H1 (cell line): ENCODE measurements around the gene CERKL.

Source experiments
- CHD2 ChIP-seq: IDR thresholded peaks from 2 replicates; pipeline ENCODE4 v1.6.1; 2012; ENCODE audit warnings: low read length, improper control_type of control experiment
- CTCF ChIP-seq, 3 experiments: IDR thresholded peaks; 1 replicate in 2 of 3; 2 replicates in 1 of 3; pipeline versions ENCODE4 v1.5.1 to v1.6.1; 2011; ENCODE audit warnings: low read length in 3 of 3, mild to moderate bottlenecking in 3 of 3, inconsistent platforms in 2 of 3, low read depth in 1 of 3, moderate library complexity in 1 of 3; ENCODE audit not compliant: insufficient read depth in 1 of 3; ENCODE audit errors: control extremely low read depth in 1 of 3
- GABPA ChIP-seq: IDR thresholded peaks from 2 replicates; pipeline ENCODE4 v1.6.1; 2011; ENCODE audit warnings: mild to moderate bottlenecking, low read length, moderate library complexity, borderline replicate concordance; ENCODE audit not compliant: insufficient read depth
- JUND ChIP-seq: IDR thresholded peaks from 2 replicates; pipeline ENCODE4 v1.6.1; 2011; ENCODE audit warnings: mild to moderate bottlenecking, improper control_type of control experiment, low read length
- NRF1 ChIP-seq: IDR thresholded peaks from 2 replicates; pipeline ENCODE4 v1.6.1; 2011; ENCODE audit warnings: mild to moderate bottlenecking, low read depth, low read length, improper control_type of control experiment
- POLR2A ChIP-seq, 2 experiments: IDR thresholded peaks; 1 replicate in 1 of 2; 2 replicates in 1 of 2; pipeline ENCODE4 v1.6.1; 2011; ENCODE audit warnings: low read depth in 2 of 2, low read length in 2 of 2, mild to moderate bottlenecking in 2 of 2; ENCODE audit errors: control extremely low read depth in 1 of 2
- RAD21 ChIP-seq, 2 experiments: IDR thresholded peaks in 1 of 2; conservative IDR thresholded peaks in 1 of 2; 2 replicates each; pipeline ENCODE4 v1.6.1; 2011; ENCODE audit warnings: low read depth in 2 of 2, low read length in 2 of 2, improper control_type of control experiment in 1 of 2, inconsistent platforms in 1 of 2, mild to moderate bottlenecking in 1 of 2, moderate library complexity in 1 of 2
- RBBP5 ChIP-seq: IDR thresholded peaks from 2 replicates; pipeline ENCODE4 v1.7.1; 2012; ENCODE audit warnings: low read depth, mild to moderate bottlenecking, inconsistent platforms, low read length, moderate library complexity, borderline replicate concordance
- SP1 ChIP-seq: IDR thresholded peaks from 2 replicates; pipeline ENCODE4 v1.6.1; 2011; ENCODE audit warnings: low read depth, low read length
- SP2 ChIP-seq: IDR thresholded peaks from 2 replicates; pipeline ENCODE4 v1.6.1; 2012; ENCODE audit warnings: mild to moderate bottlenecking, low read length, inconsistent platforms
- TAF1 ChIP-seq: IDR thresholded peaks from 2 replicates; pipeline ENCODE4 v1.6.1; 2011; ENCODE audit warnings: mild to moderate bottlenecking, low read depth, low read length
- TBP ChIP-seq: IDR thresholded peaks from 2 replicates; pipeline ENCODE4 v1.6.1; 2011; ENCODE audit warnings: low read depth, low read length, improper control_type of control experiment
- YY1 ChIP-seq: IDR thresholded peaks from 2 replicates; pipeline ENCODE4 v1.6.1; 2011; ENCODE audit warnings: low read depth, mild to moderate bottlenecking, low read length

DNA sequence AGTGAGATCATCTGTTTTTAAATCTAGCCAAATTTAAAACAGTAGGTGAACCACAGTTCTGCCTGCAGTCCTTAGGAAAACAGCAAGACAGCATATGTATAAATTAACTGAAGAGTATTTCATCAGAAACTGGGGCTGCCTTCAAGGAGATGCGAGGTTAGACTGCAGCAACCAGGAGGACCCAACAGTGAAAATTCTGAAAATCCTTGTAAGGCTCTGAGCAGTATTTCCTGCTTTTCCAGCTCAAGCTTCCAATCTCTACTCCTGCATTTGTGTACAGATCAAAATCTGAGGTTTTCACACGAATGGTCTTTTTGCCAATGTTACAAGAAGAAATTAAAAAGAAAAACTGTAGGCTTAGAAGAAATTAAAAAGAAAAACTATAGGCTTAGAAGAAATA, 43.7 kb downstream of the CERKL start:
- TF ChIP-seq SP1 (no peak), CTCF (IDR thresholded peaks at IDR 0.05; ENCODE audit: control extremely low read depth in 1 of 3, insufficient read depth in 1 of 3, low read depth in 1 of 3, low read length in 3 of 3) (no peak), SP2 (no peak), POLR2A (IDR thresholded peaks at IDR 0.05; ENCODE audit: control extremely low read depth in 1 of 2, low read depth in 2 of 2, low read length in 2 of 2) (no peak), CHD2 (no peak), GABPA (no peak), NRF1 (no peak), TBP (no peak), JUND (no peak), TAF1 (no peak), RAD21 (IDR thresholded peaks at IDR 0.05 in 1 of 2, conservative IDR thresholded peaks at IDR 0.05 in 1 of 2; ENCODE audit: low read depth in 2 of 2, low read length in 2 of 2) (no peak), YY1 (no peak), RBBP5 (no peak)
